Right lobe of liver (tissue), 4 donors: ENCODE data around the gene PKIG.

Experiments used
- POLR2A ChIP-seq: fragments of 450-650 bp; IDR thresholded peaks from one replicate; pipeline ENCODE4 v1.6.1; 2017; ENCODE audit warnings: antibody characterized with exemption, mild to moderate bottlenecking
- TF ChIP-seq, protein P1 (sequence below), 4 donors: fragments of 200-600 bp in 3 of 4; fragments of 450-650 bp in 1 of 4; IDR thresholded peaks; one replicate each; pipeline versions ENCODE4 v1.5.1 to v1.8.0; 2016 to 2022; ENCODE audit warnings: antibody characterized with exemption in 4 of 4, mild to moderate bottlenecking in 2 of 4
- donor health status: DM: no; HTN: no; CAD: no.
- donor health status: DM: no; HTN: no; CAD: no.
- donor health status: DM: no; HTN: yes; CAD: no.

DNA sequence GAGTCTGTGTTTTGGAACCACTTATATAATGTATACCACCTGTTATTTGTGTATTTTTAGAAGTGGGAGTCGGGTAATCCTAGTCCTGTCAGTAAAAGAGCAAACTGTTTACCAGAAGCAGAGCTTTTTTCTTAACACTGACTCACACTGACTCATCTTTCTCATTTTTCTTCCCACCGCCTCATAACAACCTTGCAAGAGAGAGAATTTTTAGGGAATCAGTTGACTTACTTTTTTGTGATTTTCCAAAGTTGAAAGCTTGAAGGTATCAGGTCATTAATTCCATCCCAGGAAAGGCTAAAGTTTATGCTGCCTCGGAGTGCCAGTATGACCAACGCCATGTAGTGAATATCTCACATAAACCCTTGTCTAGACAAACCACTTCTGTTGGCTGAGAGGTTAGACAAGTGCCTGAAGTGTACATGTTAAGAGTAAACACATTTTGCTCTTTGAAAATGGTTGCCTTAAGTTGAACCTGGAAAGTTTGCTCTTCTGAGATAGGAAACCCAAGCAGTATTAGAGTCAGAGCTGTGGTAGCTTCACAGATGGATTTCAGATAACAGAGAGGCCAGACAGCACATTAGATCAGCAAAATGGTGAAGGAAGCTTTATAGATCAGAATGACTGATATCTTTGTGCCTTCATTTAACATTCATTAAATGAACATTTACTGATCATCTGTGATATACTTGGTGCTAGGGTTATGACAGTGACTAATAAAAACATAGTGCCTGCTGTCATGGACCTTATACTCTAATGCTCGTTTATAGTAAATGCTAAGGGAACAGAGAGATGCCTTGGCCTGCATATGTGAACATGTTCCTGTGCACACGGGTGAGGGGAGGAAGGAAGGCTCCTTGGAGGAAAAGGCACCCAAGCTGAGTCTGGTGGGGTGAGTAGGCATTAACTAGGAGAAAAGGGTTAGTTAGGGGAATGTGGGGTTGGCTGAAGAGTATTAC lies 29.1 kb upstream of the PKIG start:
- TF ChIP-seq, protein P1, sequence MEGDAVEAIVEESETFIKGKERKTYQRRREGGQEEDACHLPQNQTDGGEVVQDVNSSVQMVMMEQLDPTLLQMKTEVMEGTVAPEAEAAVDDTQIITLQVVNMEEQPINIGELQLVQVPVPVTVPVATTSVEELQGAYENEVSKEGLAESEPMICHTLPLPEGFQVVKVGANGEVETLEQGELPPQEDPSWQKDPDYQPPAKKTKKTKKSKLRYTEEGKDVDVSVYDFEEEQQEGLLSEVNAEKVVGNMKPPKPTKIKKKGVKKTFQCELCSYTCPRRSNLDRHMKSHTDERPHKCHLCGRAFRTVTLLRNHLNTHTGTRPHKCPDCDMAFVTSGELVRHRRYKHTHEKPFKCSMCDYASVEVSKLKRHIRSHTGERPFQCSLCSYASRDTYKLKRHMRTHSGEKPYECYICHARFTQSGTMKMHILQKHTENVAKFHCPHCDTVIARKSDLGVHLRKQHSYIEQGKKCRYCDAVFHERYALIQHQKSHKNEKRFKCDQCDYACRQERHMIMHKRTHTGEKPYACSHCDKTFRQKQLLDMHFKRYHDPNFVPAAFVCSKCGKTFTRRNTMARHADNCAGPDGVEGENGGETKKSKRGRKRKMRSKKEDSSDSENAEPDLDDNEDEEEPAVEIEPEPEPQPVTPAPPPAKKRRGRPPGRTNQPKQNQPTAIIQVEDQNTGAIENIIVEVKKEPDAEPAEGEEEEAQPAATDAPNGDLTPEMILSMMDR (IDR thresholded peaks at IDR 0.05), result no peak
- TF ChIP-seq POLR2A, result no peak
